ENCODE measurements around the gene RNF217.

GRCh38 chr6:125037827-125038226 lies 75.6 kb downstream of the RNF217 start:
- TF ChIP-seq CTCF (IDR thresholded peaks at IDR 0.05) (no peak), SIN3A (IDR thresholded peaks at IDR 0.05; ENCODE audit: borderline replicate concordance, insufficient read depth, low read depth, low read length) (no peak), POLR2AphosphoS5 (IDR thresholded peaks at IDR 0.05; ENCODE audit: low read depth, low read length) (no peak)
